Tibial nerve (tissue), 4 donors: ENCODE data around the gene ZNF865. TPM values are rescaled to one million over a fixed set of nuclear protein-coding genes. Genes with fewer than 3 reads are reported as not detected.

Source experiments
- DNase-seq, 2 donors: peaks; one replicate each; pipeline ENCODE4 v3.0.0-alpha.2; 2019; ENCODE audit warnings: low spot score in 2 of 2
- H3K27ac ChIP-seq, 4 donors: fragments of 200-600 bp; sonication (generic) in 3 of 4; one replicate each; pipeline ENCODE4 v1.5.1; 2017 to 2019; ENCODE audit warnings: mild to moderate bottlenecking in 1 of 4
- H3K27me3 ChIP-seq, 2 donors: fragments of 200-600 bp; sonication (generic) in 1 of 2; one replicate each; pipeline versions ENCODE4 v1.5.1 to v1.6.0; 2017 to 2019
- H3K36me3 ChIP-seq, 3 donors: fragments of 200-600 bp; sonication (generic); one replicate each; pipeline ENCODE4 v1.5.1; 2018 to 2019
- H3K4me1 ChIP-seq, 4 donors: fragments of 200-600 bp; sonication (generic) in 3 of 4; one replicate each; pipeline ENCODE4 v1.5.1; 2017 to 2019
- H3K4me3 ChIP-seq, 4 donors: fragments of 200-600 bp; sonication (generic) in 3 of 4; one replicate each; pipeline ENCODE4 v1.5.1; 2017 to 2019; ENCODE audit warnings: mild to moderate bottlenecking in 1 of 4, moderate library complexity in 1 of 4
- H3K9me3 ChIP-seq, 4 donors: fragments of 200-600 bp; sonication (generic) in 3 of 4; one replicate each; pipeline ENCODE4 v1.5.1; 2017 to 2019
- CTCF ChIP-seq, 5 experiments: fragments of 200-600 bp in 3 of 5; fragments of 450-650 bp in 2 of 5; sonication (generic) in 3 of 5; IDR thresholded peaks; one replicate each; pipeline ENCODE4 v1.5.1; 2016 to 2019; ENCODE audit warnings: antibody characterized with exemption in 5 of 5, mild to moderate bottlenecking in 3 of 5, moderate library complexity in 2 of 5
- EP300 ChIP-seq, 2 donors: sonication (generic); formaldehyde crosslinking; IDR thresholded peaks; one replicate each; pipeline ENCODE4 v1.6.1; 2017; ENCODE audit warnings: antibody characterized with exemption in 2 of 2, mild to moderate bottlenecking in 1 of 2
- POLR2A ChIP-seq, 2 donors: fragments of 450-650 bp; IDR thresholded peaks; one replicate each; pipeline ENCODE4 v1.6.1; 2017; ENCODE audit warnings: antibody characterized with exemption in 2 of 2, mild to moderate bottlenecking in 2 of 2, moderate library complexity in 2 of 2
- WGBS, 2 donors: methylation state at CpG; one replicate each; pipeline ENCODE4 v1.1.5; 2018; 5-methylcytosine and 5-hydroxymethylcytosine counted together
- total RNA-seq, 4 donors: library from RNA; depleted of rRNA; stranded (reverse); fragments of >200 nt; gene quantifications; one replicate each; pipeline ENCODE4 v1.1.0, GENCODE V29; 2016

The ZNF865 gene
- total RNA-seq, 4 donors from 2014 or later, result 8.8 to 15.0 (median 12.7) TPM

GRCh38 chr19:55646889-55647731 is 41.7 kb downstream of the ZNF865 start:
- Histone ChIP-seq H3K4me3 (peak overlapping the region; percentile 63 to 92 (median 68)), H3K9me3 (no peaks in the 10 kb centered on the region), H3K4me1 (peaks cover 0 to 66% (median 33%) of the 10 kb centered on the region in 4 donors), H3K27ac (peak overlapping the region; percentile 80 to 93 (median 88)), H3K36me3 (peaks cover 0 to 34% (median 0%) of the 10 kb centered on the region in 3 donors), H3K27me3 (no peaks in the 10 kb centered on the region)
- DNase-seq, result no peak
- 37 to 40% methylated on average over 14 of the region's 14 CpGs for WGBS, 2 donors
- TF ChIP-seq POLR2A (IDR thresholded peaks at IDR 0.05) (no peak), EP300 (IDR thresholded peaks at IDR 0.05) (no peak)

DNA sequence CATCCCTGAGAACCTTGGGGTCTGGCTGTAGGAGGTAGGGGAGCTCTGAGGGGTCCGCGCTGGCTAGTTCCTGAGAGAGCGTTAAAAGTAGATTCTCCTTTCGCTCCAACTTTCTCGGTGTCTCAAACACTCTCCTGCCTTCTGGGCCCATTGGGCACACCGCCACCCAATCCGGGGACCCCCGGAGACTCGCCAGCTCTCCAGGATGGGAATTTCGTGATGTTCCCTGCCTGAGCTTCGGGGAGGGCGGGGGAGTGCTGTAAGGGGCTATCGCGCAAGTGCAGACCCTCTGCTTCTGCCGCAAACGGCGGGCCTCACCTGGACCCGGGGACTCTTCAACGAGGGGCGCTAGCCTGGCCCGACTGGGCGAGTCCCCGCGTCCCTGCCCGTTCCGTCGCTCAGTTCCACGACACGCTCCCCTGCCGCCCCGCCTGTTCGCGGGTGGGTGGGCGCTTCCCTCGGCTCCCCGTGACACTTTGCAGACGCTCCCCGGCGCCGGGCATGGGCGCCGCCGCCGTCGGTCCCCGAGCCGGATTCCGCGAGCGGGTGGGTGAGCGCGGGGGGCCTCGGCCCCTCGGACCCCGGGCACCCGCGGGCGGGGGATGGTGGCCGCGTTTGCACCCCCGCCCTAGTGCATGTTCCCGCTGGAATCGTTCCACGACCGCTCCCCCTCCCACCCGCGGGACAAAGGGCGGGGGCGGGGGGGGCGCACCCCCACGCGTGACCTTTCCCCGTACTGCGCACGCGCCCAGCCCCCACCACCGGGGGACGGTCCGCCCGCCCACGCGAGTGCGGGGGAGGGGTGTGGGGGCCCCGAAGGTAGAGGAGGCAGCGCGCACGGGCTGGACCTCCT is 42.5 kb downstream of the ZNF865 start, which contains the start of gene CCDC106:
TSS of gene CCDC106 (plus strand) at position 481 of the 853 bp plus-strand sequence. CDS start 835 bp downstream, outside the sequence.
- 2% methylated on average over 13 to 31 of the region's 87 CpGs for WGBS, 2 donors
- peak within 1 kb of the TSS; percentile 63 to 92 (median 68) for H3K4me3 ChIP-seq
- peaks cover 0 to 65% (median 26%) of the 10 kb centered on the region in 4 donors for H3K4me1 ChIP-seq
- peak; percentile 5 to 41 for TF ChIP-seq EP300 (IDR thresholded peaks at IDR 0.05)
- peak in 1 of 2 donors; percentile 21 for TF ChIP-seq POLR2A (IDR thresholded peaks at IDR 0.05)
- no peak for TF ChIP-seq CTCF (IDR thresholded peaks at IDR 0.05)
- no peaks in the 10 kb centered on the region for H3K27me3 ChIP-seq
- H3K36me3 ChIP-seq, result peaks cover 0 to 41% (median 0%) of the 10 kb centered on the region in 3 donors
- no peaks in the 10 kb centered on the region for H3K9me3 ChIP-seq
- H3K27ac ChIP-seq, result peak within 1 kb of the TSS; percentile 80 to 93 (median 88)
- DNase-seq, result peak in 1 of 2 donors; percentile 63

DNA sequence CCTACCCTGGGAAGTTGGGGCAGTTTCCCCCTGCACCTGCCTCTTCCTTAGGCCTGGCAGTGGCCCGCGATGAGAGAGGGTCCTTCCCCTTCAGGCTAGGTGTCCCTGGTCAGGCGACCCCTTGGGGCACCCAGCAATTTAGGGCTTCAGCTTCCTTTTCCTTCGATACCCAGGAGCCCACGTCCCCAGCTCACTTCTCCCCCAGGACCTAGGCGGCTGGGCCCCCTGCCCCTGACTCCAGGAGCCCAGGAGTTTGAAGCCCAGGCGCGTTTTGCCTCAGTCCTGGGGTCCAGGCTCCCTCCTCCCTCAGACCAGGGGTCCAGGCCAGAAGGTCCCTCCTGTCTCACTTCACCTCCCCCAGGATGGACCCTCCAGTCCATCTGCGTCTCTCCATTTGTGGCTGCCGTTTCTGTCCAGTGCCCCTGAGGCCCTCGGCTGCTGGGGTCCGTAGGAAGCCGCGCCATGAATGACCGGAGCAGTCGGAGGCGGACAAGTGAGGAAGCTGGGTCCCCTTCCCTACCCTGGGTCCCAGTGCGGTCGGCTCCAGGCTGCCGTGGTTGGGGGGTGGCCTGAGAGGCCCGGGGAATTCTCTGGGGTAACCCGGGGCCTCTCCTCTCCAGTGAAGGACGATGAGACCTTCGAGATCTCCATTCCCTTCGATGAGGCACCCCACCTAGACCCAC is 43.3 kb downstream of the ZNF865 start:
- Histone ChIP-seq H3K27me3 (no peaks in the 10 kb centered on the region), H3K4me1 (peaks cover 0 to 65% (median 27%) of the 10 kb centered on the region in 4 donors), H3K9me3 (no peaks in the 10 kb centered on the region), H3K27ac (peak overlapping the region; percentile 80 to 93 (median 88)), H3K4me3 (peak overlapping the region; percentile 63 to 92 (median 68)), H3K36me3 (peaks cover 0 to 41% (median 0%) of the 10 kb centered on the region in 3 donors)
- TF ChIP-seq POLR2A (IDR thresholded peaks at IDR 0.05), result no peak
- TF ChIP-seq CTCF (IDR thresholded peaks at IDR 0.05), result no peak
- TF ChIP-seq EP300 (IDR thresholded peaks at IDR 0.05), result no peak
- 14 to 15% methylated on average over 23 to 25 of the region's 25 CpGs for WGBS, 2 donors
- DNase-seq, result no peak

DNA sequence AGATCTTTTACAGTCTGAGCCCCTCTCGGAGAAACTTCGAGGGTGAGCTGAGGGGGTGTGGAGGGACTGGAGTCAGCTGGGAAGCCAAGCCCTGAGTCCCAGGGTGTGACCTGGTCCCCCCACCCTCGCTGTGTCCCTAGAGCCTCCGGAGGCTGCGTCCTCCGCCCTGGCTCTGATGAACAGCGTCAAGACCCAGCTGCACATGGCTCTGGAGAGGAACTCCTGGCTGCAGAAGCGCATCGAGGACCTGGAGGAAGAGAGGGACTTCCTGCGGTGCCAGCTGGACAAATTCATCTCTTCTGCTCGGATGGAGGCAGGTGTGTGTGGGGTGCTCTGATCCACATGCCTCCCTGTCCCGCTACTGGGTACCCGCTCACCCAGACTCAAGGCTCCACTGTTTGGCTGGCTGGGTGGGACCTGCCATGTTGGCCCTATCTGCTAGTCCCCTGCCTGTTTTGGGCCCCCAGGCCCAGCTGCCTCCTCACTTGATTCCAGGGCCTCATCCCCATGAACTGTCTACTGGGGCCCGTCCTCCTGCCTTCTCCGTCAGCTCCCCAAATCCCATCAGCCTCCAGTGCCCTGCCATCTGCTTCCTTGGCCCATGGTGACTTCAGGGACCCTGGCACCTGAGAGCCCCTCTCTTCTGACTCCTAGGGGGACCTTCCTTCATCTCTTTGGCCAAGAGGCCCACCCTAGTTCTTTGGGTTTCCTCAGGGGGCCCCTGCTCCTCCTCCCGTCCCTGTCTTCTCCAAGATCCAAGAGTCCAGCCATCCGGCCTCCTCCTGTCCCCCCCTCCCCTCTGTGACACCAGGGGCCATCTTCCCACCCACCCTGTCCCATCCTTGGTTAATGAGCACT is 44.0 kb downstream of the ZNF865 start:
- H3K27ac ChIP-seq, result peak overlapping the region; percentile 80 to 93 (median 88)
- WGBS, 2 donors, result 73 to 74% methylated on average over 15 to 17 of the region's 17 CpGs
- DNase-seq, result no peak
- H3K4me1 ChIP-seq, result peaks cover 0 to 57% (median 20%) of the 10 kb centered on the region in 4 donors
- no peaks in the 10 kb centered on the region for H3K27me3 ChIP-seq
- TF ChIP-seq EP300 (IDR thresholded peaks at IDR 0.05), result no peak
- no peak for TF ChIP-seq CTCF (IDR thresholded peaks at IDR 0.05)
- peak overlapping the region in 2 of 4 donors; percentile 63 to 92 for H3K4me3 ChIP-seq
- no peaks in the 10 kb centered on the region for H3K9me3 ChIP-seq
- peaks cover 0 to 41% (median 0%) of the 10 kb centered on the region in 3 donors for H3K36me3 ChIP-seq
